ENCODE data around the gene ARHGEF4. TPM values are rescaled to one million over a fixed set of nuclear protein-coding genes. Genes with fewer than 3 reads are reported as not detected.

Gene ARHGEF4
- total RNA-seq, 1 experiment from 2014 or later = 12.6 TPM

DNA sequence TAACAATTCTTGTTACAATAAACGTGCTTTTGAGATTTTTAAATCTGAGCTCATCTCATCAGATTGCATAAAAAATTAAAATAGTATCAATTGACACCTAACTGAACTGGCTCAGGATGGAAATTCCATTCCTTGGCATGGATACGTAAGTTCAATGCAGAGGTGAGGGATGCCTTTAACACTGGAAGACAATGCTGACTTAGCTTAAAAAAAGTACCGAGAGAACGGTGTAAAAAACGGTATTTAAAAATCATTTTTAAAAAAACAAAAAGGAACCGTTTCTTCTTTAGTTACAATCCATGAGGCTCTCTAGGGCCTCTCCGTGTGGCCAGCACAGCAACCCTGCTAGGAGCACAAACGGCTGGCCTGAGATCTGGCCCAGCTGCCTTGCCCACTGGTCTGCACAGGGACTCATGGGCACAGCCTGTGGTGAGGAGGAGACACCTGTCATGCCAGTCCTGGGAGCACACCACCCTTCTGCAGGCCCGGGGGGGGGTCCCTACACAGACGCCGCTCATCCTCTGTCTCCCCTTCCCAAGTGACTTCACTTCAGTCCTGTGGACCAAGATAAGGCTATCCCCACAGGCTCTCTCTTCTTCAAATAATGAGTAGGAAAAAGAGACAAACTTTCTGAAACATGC, 211.3 kb downstream of the ARHGEF4 start:
- H3K79me1 ChIP-seq (ENCODE audit: insufficient read depth, low read depth, low read length, poor library complexity, severe bottlenecking) = no peaks in the 10 kb centered on the region
- H3K79me2 ChIP-seq (ENCODE audit: insufficient read depth, low read length) = no peaks in the 10 kb centered on the region
- no peak overlapping the region for H4K5ac ChIP-seq (ENCODE audit: insufficient read length, low read depth, low read length)
- no CpG with 5 or more reads among the region's 11 CpGs for WGBS (ENCODE audit: extremely low coverage, insufficient read length, low lambda C conversion rate)
- H4K8ac ChIP-seq (replicated peaks; ENCODE audit: insufficient read length, low read depth, low read length) = no peak overlapping the region
- no peaks in the 10 kb centered on the region for H3K23me2 ChIP-seq (ENCODE audit: insufficient read length, low read depth, low read length, poor library complexity, severe bottlenecking)
- TF ChIP-seq, protein P1, sequence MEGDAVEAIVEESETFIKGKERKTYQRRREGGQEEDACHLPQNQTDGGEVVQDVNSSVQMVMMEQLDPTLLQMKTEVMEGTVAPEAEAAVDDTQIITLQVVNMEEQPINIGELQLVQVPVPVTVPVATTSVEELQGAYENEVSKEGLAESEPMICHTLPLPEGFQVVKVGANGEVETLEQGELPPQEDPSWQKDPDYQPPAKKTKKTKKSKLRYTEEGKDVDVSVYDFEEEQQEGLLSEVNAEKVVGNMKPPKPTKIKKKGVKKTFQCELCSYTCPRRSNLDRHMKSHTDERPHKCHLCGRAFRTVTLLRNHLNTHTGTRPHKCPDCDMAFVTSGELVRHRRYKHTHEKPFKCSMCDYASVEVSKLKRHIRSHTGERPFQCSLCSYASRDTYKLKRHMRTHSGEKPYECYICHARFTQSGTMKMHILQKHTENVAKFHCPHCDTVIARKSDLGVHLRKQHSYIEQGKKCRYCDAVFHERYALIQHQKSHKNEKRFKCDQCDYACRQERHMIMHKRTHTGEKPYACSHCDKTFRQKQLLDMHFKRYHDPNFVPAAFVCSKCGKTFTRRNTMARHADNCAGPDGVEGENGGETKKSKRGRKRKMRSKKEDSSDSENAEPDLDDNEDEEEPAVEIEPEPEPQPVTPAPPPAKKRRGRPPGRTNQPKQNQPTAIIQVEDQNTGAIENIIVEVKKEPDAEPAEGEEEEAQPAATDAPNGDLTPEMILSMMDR (conservative IDR thresholded peaks at IDR 0.05) = no peak
- no peak overlapping the region for H3K4ac ChIP-seq (ENCODE audit: low read depth, low read length)
- Mint-ChIP-seq H3K27me3 (ENCODE audit: low read depth) (no peaks in the 10 kb centered on the region; the same call in 1 of the 2 replicates), H3K36me3 (ENCODE audit: insufficient read depth in 1 of 3, low read depth in 3 of 3) (peaks cover 36 to 57% (median 56%) of the 10 kb centered on the region in 3 experiments; a peak in 6 of 7 replicates), H3K27ac (no peak overlapping the region), H3K9me3 (no peaks in the 10 kb centered on the region), H3K4me1 (0 out of 4 replicates have a peak, but pooled peaks cover 2 to 4% of the 10 kb centered on the region in 2 experiments), H3K4me3 (no peak overlapping the region)
- H4K91ac ChIP-seq (ENCODE audit: insufficient read length, low read depth, low read length) = no peak overlapping the region
- no peak overlapping the region for H2BK120ac ChIP-seq (ENCODE audit: low read depth, low read length, poor library complexity, severe bottlenecking)
- no peak for DNase-seq
- no peaks in the 10 kb centered on the region for H3K4me1 ChIP-seq (ENCODE audit: insufficient read depth, low read length)
- H2AK5ac ChIP-seq (ENCODE audit: insufficient read length, low read length) = no peak overlapping the region
- no peak overlapping the region for H3K56ac ChIP-seq (ENCODE audit: insufficient read length, low read depth, low read length)
- no peak overlapping the region for H3T11ph ChIP-seq (ENCODE audit: low read length)
- no peak overlapping the region for H3K14ac ChIP-seq (ENCODE audit: insufficient read depth, low read length)
- H3K9me3 ChIP-seq (ENCODE audit: control insufficient read depth, low read depth, low read length) = no peaks in the 10 kb centered on the region
- no peak overlapping the region for H3K23ac ChIP-seq (ENCODE audit: insufficient read length, low read depth, low read length)
- H3K27me3 ChIP-seq (ENCODE audit: insufficient read depth, low read length) = no peaks in the 10 kb centered on the region
- H2BK5ac ChIP-seq (ENCODE audit: insufficient read length, low read length) = no peak overlapping the region
- H3K18ac ChIP-seq (ENCODE audit: insufficient read length, low read depth, low read length) = no peak overlapping the region
- H3K27ac ChIP-seq (ENCODE audit: insufficient read length, low read depth, low read length) = no peak overlapping the region
- H2BK12ac ChIP-seq (ENCODE audit: insufficient read length, low read depth, low read length) = no peak overlapping the region
- H2BK20ac ChIP-seq (ENCODE audit: low read depth, low read length, poor library complexity, severe bottlenecking) = no peak overlapping the region
- H2AFZ ChIP-seq (ENCODE audit: low read length) = no peak overlapping the region
- H3K4me2 ChIP-seq (ENCODE audit: insufficient read depth, insufficient read length, low read length) = no peak overlapping the region
- H3K9ac ChIP-seq (ENCODE audit: extremely low read depth, insufficient read length, low read length) = no peak overlapping the region
- no peak overlapping the region for H2BK15ac ChIP-seq (ENCODE audit: low read depth, low read length)
- peaks cover 2% of the 10 kb centered on the region for H4K20me1 ChIP-seq (ENCODE audit: control insufficient read depth, insufficient read depth, insufficient read length)
